ENCODE data around the gene PDE3A.

The PDE3A gene

GRCh38 chr12:20458011-20458410 is 89.7 kb downstream of the PDE3A start:
- DNase-seq (ENCODE audit: low read depth): no peak

GRCh38 chr12:20459920-20460319 is 91.6 kb downstream of the PDE3A start:
- no peak for DNase-seq (ENCODE audit: low read depth)

GRCh38 chr12:20460956-20461355 is 92.6 kb downstream of the PDE3A start:
- DNase-seq (ENCODE audit: low read depth): no peak

- DNase-seq (ENCODE audit: low read depth): no peak
Observed at GRCh38 chr12:20463913-20464524, 95.7 kb downstream of the PDE3A start.

- no peak for DNase-seq (ENCODE audit: low read depth)
Observed at GRCh38 chr12:20469300-20469699, 101.0 kb downstream of the PDE3A start.

- DNase-seq (ENCODE audit: low read depth): no peak
Observed at GRCh38 chr12:20469756-20470155, 101.4 kb downstream of the PDE3A start.

GRCh38 chr12:20472102-20472782 is 103.9 kb downstream of the PDE3A start:
- no peak for DNase-seq (ENCODE audit: low read depth)

GRCh38 chr12:20473133-20473532 is 104.8 kb downstream of the PDE3A start:
- DNase-seq (ENCODE audit: low read depth): no peak

- DNase-seq (ENCODE audit: low read depth): no peak
Observed at GRCh38 chr12:20474016-20474415, 105.7 kb downstream of the PDE3A start.

GRCh38 chr12:20474443-20474842 is 106.1 kb downstream of the PDE3A start:
- no peak for DNase-seq (ENCODE audit: low read depth)

GRCh38 chr12:20475542-20475941 is 107.2 kb downstream of the PDE3A start:
- no peak for DNase-seq (ENCODE audit: low read depth)

- no peak for DNase-seq (ENCODE audit: low read depth)
Observed at GRCh38 chr12:20476551-20476950, 108.2 kb downstream of the PDE3A start.

- no peak for DNase-seq (ENCODE audit: low read depth)
Observed at GRCh38 chr12:20477255-20477654, 108.9 kb downstream of the PDE3A start.

GRCh38 chr12:20477672-20478071 is 109.3 kb downstream of the PDE3A start:
- DNase-seq (ENCODE audit: low read depth): no peak

- DNase-seq (ENCODE audit: low read depth): no peak
Observed at GRCh38 chr12:20482491-20483054, 114.2 kb downstream of the PDE3A start.

- DNase-seq (ENCODE audit: low read depth): no peak
Observed at GRCh38 chr12:20483776-20484175, 115.4 kb downstream of the PDE3A start.

- DNase-seq (ENCODE audit: low read depth): no peak
Observed at GRCh38 chr12:20486233-20486632, 117.9 kb downstream of the PDE3A start.

- DNase-seq (ENCODE audit: low read depth): no peak
Observed at GRCh38 chr12:20487519-20487918, 119.2 kb downstream of the PDE3A start.

GRCh38 chr12:20489645-20490044 is 121.3 kb downstream of the PDE3A start:
- no peak for DNase-seq (ENCODE audit: low read depth)

- DNase-seq (ENCODE audit: low read depth): no peak
Observed at GRCh38 chr12:20490213-20490612, 121.9 kb downstream of the PDE3A start.

GRCh38 chr12:20491290-20491689 is 123.0 kb downstream of the PDE3A start:
- no peak for DNase-seq (ENCODE audit: low read depth)

GRCh38 chr12:20492251-20492760 is 124.0 kb downstream of the PDE3A start:
- DNase-seq (ENCODE audit: low read depth): no peak

GRCh38 chr12:20493934-20494333 is 125.6 kb downstream of the PDE3A start:
- DNase-seq (ENCODE audit: low read depth): no peak
